ENCODE results near the gene CALML5.

Gene CALML5

DNA sequence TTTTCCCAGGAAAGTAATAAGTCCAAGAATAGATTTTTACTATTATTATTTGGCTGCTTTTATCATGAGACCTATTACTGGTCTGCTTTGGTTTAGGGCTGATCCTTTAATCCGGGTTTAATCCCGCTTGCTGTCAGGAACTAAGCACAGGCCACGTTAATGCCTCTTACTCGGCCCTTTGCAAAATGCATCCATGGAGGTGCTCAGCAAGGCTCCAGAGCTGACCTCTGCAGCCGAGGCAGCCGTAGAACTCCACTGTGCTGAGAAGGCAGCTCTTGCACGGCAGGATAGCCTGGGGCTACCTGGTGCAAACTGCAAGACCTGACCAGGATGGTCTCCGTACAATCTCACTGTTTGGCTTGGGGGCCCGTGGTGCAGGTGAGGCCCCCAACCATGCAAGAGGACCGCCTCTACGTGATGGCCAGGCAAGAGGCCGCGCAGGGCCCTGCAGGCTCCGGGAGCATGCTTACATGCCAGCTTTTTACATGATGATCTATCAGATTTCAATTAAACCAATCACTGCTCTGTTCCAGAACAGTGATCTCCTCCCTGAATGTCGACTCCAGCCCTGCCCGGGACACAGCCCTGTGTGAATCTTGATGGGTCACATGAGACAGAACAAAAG, 15.0 kb upstream of the CALML5 start:
- DNase-seq, result no peak

DNA sequence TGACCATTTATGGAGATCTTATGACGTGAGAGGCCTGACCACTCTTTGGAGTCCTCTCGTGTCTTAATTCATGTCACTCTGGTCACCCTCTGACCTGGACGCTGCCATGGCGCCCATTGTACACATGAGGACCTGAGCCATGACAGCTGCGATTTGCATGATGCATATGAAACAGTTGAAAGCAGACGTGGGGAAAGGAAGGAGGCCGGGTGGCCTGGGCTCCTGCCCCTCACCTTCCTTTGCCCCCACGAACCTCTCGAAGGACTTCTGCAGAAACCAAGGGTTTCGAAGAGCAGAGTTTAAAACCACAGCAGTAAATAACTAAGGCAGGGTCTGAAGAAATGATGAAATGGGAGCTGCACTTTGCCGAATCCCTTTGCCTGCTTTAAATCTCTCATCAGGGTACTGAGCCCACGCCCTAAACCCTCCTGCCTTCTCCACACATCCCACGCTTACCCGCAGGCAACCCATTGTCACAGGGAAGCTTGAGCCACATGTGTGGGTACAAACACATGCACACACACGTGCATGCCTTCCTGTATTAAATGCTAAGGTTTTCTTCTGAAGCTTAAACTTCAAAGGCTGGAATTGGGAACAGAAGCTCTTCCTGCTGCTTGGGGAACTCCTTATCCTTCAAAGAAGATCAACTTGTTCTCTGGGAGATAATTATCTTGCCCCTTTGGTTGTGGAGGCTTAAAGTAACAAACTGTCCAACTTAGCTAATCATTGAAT, 13.7 kb upstream of the CALML5 start:
- no peak for DNase-seq

GRCh38 chr10:5512331-5512730, 13.0 kb upstream of the CALML5 start:
- no peak for DNase-seq

- no peak for DNase-seq
These were observed 12.5 kb upstream of the CALML5 start for GRCh38 chr10:5511885-5512280.

DNA sequence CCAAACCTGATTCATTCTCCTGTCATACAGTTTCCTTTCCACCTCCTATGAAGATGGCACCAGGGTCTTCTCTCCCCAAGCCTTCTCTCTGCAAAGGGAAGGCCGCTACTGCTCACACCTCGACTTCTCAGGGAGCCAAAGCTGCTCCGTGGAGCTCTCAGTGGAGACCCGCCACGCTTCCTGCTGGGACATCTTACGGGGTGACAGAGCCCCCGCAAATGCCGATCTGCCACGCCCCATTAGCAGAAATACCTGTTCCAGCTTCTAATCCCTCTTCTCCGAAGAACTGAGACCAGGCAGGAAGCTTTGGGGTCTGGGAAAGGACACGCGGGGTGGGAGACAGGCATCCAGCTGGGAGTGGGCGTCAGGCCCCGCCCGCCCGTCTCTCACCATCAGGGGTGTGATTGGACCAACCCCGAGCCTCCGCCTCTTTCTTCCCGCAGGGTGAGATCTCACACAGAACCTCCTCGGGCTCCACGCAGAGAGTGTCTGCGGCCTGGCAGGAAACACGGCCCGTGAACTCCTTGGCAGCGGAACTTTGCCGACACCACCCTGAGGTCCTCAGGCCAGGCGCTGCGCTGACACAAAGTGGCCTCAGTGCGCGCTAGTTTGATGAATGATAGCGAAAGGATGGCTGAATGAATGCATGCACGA, 12.0 kb upstream of the CALML5 start:
- DNase-seq, result no peak

DNA sequence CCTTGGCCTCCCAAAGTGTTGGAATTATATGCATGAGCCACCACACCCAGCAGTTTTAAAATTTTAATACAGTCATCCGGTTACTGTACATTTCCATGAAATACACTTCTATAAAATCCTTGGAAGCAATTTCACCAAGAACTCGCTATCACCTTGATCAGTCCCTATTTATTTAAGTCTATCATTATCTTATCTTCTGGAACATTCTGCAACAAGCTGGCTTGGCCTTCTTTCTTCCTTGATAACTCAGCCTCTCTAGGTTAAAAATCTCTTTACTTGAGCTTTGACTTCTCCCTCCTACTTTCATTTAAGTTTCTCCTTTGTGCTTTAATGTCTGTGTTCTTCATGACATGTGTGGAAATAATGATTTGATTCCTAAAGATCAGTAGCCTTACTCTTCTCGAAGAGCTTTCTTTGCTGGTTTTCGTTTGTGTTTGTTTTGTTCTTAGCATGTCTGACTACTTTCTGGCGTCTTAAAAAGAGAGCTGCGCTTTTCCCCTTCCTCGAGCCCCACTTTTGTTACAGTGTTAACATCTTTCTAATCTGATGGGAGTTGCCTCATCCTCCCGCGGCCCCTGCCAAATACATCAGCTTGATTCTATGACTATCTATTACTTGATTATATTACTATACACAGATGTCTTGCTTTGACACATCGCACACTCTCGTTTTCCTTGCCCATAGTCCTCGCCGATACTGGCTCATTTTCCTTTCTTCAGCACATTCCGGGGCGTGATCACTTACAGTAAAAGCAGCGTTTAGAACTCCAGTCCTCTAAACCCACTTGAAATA, 11.1 kb upstream of the CALML5 start:
- DNase-seq, result no peak

GRCh38 chr10:5509691-5510090, 10.3 kb upstream of the CALML5 start:
- DNase-seq, result no peak

GRCh38 chr10:5509236-5509635, 9.9 kb upstream of the CALML5 start:
- DNase-seq, result no peak

DNA sequence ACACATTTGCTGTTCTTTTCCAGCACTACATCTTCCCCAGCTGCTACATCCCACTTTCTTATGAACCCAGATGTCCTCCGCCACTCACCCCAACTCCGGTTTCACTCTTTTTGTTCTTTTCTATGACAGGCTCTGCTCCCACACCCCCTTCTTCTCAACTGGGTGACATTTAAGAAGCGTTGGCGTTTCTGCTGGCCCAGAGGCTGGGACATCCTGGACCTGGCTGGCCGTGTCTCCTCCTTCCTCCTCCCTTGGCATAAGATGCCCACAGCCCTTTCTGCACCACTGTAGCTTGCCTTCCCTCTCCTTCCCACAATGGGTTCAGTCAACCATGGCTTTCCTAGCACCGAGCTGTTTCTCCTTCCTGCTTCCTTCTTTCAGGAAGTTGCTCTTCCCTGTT, 9.4 kb upstream of the CALML5 start:
- no peak for DNase-seq

DNA sequence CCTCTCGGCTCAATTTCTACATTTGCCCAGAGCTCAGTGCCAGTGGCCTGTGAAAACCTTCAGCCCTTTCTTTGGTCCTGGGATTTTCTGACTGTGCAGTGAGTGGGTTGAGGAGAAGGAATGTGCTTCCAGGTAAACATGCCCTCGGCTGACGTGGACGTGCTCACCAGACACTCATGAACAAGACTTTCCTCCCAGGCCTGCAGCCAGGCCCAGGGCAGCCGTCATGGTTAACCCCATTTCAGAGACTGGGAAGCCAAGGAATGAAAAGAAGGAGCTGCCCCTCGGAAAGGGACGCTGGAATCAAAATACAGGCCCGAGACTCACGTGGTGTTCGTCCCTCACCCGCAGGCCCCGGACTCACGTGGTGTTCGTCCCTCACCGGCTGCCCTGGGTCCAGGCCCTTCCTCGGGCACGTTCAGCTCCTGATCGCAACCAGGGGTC, 8.8 kb upstream of the CALML5 start:
- DNase-seq, result no peak

DNA sequence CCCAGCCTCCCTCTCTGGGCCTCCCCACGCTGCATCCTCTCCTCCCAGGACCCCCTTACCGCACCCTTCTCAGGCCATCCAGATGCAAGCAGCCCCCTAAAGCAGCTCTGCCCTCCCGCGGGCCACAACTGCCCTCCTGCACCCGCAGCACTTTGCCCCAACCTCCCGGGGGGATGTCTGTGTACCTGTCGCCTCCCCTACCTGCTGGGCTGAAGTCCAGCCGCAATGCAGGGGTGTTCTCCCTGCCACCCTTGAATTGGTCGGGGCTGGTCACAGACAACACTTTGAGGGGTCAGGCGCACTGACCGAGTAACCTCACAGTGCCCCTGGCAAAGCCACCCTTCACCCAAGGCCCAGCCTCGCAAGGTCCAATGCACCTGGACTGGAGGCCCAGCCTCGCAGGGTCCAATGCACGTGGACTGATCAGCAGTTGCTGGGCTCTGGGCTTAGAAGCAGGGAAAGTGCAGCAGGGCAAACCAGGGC, 8.3 kb upstream of the CALML5 start:
- no peak for DNase-seq

DNA sequence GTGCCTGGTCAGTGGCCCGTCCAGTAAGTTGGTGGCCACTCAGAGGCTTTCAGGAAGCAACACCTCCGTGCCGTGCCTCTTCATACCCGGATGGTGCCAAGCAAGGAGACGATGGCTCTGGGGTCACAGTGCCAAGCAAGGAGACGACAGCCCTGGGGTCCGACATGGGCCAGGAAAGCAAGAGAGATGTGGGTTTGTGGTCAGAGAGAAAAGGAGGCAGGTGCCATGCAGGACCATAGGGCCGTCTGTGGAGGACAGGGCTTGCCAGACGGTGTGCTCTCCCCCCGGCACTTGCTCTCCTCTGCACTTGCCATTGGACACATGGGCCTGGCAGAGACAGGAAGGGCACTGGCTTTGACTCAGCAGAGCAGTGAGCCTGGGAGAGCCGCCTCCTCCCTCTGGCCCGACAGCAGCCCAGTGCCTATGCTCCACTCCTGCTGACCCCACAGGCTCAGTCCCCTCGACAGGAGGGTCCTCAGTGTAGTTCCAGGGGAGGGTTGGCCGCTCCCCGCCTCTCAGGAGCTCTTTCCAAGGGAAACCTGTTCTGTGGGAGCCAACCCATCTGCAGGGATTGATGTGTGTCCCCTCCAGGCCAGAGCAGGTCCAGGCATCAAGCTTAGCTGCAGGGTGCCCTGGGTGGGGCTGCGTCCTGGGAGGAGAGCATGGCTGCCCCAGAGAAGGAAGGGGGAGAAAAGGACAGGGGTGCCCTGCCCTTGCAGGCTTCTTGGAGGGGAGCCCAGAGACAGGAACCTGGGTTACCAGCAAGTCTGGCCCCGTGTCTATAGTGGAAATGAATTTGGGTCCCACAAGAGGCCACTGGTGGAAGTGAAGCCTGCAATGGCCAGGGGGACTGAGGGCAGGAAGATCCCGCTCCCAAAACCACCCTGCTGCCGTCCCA, 7.6 kb upstream of the CALML5 start:
- no peak for DNase-seq

GRCh38 chr10:5506246-5506645, 6.9 kb upstream of the CALML5 start:
- DNase-seq, result no peak

GRCh38 chr10:5504146-5505072, 5.0 kb upstream of the CALML5 start:
- DNase-seq, result no peak

DNA sequence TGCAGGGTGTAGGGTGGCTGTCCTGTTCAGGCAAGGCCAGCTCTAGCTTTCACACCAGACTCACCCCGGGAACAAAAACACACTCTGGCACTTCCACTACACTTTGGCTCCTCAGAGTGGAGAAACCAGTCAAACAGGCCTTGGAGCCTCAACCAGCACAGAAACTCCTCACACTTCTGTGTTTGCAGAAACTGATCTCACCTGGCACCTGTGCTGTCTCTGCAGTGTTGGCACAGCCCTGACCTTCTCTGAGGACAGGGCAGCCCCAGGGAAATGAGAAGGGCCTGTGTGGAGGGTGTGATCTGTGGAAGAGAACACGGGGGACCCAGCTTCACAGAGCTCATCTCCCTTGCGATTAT, 4.1 kb upstream of the CALML5 start:
- no peak for DNase-seq

DNA sequence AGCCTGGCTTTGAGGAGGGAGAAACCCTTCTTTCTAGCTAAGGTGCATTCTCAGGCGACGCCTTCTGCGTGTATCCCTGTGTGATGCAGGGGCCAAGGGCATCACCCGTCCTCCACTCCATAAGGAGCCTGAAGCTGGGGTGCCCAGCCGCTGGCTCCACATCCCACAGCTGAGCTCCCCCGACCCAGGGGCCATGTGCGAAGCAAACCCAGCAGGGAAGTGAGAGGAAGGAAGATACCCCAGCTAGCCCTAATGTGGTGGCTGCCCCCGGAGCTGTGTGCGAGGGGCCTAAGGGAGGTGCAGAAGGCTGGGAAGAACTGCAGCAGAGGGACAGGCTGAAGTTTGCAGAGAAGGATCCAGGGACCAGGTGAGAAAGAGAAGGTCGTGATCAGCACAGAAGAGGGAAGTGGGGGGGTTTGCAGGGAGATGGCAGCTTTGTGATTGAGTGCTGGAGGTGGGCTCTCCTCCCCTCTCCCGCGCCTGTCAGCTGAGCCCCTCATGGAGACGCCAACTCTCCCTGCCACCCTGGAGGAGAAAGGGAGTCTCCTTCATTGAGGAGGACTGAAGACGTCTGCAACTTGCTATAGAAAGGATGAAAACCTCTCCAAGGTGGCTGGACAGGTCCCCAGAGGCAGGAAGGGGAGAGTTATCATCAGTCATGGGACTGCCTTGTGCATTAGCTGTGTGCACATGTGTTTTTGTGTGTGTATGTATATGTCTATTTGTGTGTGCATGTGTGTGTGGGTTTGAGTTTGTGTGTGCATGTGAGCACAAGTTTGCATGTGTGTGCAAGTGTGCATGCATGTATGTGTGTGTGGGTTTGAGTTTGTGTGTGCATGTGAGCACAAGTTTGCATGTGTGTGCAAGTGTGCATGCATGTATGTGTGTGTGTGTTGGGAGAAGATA, 3.5 kb upstream of the CALML5 start:
- no peak for DNase-seq

DNA sequence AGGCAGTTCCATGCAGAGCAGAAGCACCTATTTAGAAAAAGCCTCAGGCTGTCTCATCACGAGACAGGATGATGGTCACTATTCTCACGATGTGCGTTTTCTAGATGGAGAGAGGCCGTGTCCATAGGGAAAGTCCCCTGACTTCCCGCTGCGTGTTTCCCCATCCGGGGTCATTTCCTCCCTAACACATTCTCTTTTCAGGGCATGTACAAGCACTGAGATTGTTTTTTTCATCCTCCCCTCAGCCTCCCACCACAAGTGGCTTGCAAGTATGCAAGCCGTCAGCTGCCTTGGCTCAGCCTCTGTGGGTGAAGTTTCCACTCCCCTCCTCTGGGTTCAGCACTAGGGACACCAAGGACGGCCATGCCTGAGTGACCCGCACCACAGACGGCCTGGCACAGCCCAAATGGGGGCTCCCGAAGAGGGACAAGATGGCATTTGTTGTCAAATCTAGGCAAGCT, 2.7 kb upstream of the CALML5 start:
- DNase-seq, result no peak

GRCh38 chr10:5500910-5501309, 1.5 kb upstream of the CALML5 start:
- no peak for DNase-seq

- DNase-seq, result no peak
These were observed 846 bp upstream of the CALML5 start for GRCh38 chr10:5500162-5500670.
